ENCODE measurements around the gene ROCK2.
A peak's percentile ranks its signal among the peaks of the same experiment; 100 is the strongest.
"Not testable (repeated sequence)": the region's sequence is repeated elsewhere in the genome, so short reads cannot be mapped to it uniquely, and the experiment has no call there.

The ROCK2 gene

GRCh38 chr2:11168488-11168887, 175.9 kb downstream of the ROCK2 start:
- no peak for DNase-seq

GRCh38 chr2:11166476-11166875, 178.0 kb downstream of the ROCK2 start:
- DNase-seq = no peak

GRCh38 chr2:11165046-11165445, 179.4 kb downstream of the ROCK2 start:
- not testable (repeated sequence) for DNase-seq

- DNase-seq = no peak
These were observed 180.8 kb downstream of the ROCK2 start for GRCh38 chr2:11163439-11164317.

GRCh38 chr2:11161747-11162146, 182.7 kb downstream of the ROCK2 start:
- no peak for DNase-seq

GRCh38 chr2:11160731-11161455, 183.5 kb downstream of the ROCK2 start:
- DNase-seq = no peak

GRCh38 chr2:11160256-11160655, 184.2 kb downstream of the ROCK2 start:
- no peak for DNase-seq

GRCh38 chr2:11159574-11160170, 184.8 kb downstream of the ROCK2 start:
- DNase-seq = no peak

GRCh38 chr2:11158916-11159573, 185.4 kb downstream of the ROCK2 start:
- no peak for DNase-seq

GRCh38 chr2:11157731-11158130, 186.7 kb downstream of the ROCK2 start:
- DNase-seq = no peak

GRCh38 chr2:11157296-11157695, 187.1 kb downstream of the ROCK2 start:
- DNase-seq = no peak

- DNase-seq = no peak
These were observed 187.9 kb downstream of the ROCK2 start for GRCh38 chr2:11156396-11157075.

GRCh38 chr2:11155381-11156035, 188.9 kb downstream of the ROCK2 start, which contains the start of gene SLC66A3:
Gene SLC66A3 (plus strand): TSS chr2:11155467. CDS start chr2:11155547, 80 bp downstream.
- peak; percentile 80 for DNase-seq

- DNase-seq = peak; percentile 80
These were observed 189.5 kb downstream of the ROCK2 start for GRCh38 chr2:11154923-11155380.

GRCh38 chr2:11154016-11154922, 190.2 kb downstream of the ROCK2 start:
- no peak for DNase-seq

- DNase-seq = no peak
These were observed 191.8 kb downstream of the ROCK2 start for GRCh38 chr2:11152591-11152990.

- DNase-seq = no peak
These were observed 197.2 kb downstream of the ROCK2 start for GRCh38 chr2:11147263-11147662.

GRCh38 chr2:11146076-11146475, 198.4 kb downstream of the ROCK2 start:
- DNase-seq = no peak

GRCh38 chr2:11145350-11145749, 199.1 kb downstream of the ROCK2 start:
- no peak for DNase-seq

- no peak for DNase-seq
These were observed 199.7 kb downstream of the ROCK2 start for GRCh38 chr2:11144738-11145079.

Data from SHP77 treated with DMSO at 0.1 percent for 48 hours (cell line).